Measurements from ENCODE around the gene ATP2B2. TPM values are rescaled to one million over a fixed set of nuclear protein-coding genes. Genes with fewer than 3 reads are reported as not detected.

ATP2B2 gene
- total RNA-seq, 4 donors from 2014 or later, result 0.29 to 9.5 (median 4.4) TPM

DNA sequence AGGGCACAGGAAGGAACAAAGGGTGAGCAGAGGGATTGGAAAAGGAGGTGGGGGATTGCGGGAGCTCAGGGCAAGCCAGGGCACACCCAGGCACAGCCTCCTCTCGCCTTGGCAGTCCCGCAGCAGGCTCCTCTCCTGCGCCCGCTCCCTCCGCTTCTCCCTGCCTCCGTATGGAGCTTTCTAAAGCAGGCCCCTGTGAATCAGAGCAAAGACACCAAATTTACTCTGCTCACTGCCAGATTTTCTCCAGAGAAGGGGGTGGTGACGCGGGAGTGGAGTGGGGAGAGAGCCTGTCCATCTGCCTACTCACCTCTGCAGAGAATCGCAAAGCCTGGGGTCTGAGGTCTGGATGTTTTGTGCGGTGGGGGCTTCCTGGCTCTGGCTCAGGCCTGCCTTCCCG is 20.0 kb downstream of the ATP2B2 start:
- no peaks in the 10 kb centered on the region for H3K36me3 ChIP-seq
- H3K4me1 ChIP-seq, result no peaks in the 10 kb centered on the region
- no peak for DNase-seq
- no peaks in the 10 kb centered on the region for H3K27me3 ChIP-seq
- no peak overlapping the region for H3K27ac ChIP-seq
- H3K9me3 ChIP-seq, result no peaks in the 10 kb centered on the region
- H3K4me3 ChIP-seq, result no peak overlapping the region
- TF ChIP-seq, protein P1, sequence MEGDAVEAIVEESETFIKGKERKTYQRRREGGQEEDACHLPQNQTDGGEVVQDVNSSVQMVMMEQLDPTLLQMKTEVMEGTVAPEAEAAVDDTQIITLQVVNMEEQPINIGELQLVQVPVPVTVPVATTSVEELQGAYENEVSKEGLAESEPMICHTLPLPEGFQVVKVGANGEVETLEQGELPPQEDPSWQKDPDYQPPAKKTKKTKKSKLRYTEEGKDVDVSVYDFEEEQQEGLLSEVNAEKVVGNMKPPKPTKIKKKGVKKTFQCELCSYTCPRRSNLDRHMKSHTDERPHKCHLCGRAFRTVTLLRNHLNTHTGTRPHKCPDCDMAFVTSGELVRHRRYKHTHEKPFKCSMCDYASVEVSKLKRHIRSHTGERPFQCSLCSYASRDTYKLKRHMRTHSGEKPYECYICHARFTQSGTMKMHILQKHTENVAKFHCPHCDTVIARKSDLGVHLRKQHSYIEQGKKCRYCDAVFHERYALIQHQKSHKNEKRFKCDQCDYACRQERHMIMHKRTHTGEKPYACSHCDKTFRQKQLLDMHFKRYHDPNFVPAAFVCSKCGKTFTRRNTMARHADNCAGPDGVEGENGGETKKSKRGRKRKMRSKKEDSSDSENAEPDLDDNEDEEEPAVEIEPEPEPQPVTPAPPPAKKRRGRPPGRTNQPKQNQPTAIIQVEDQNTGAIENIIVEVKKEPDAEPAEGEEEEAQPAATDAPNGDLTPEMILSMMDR (IDR thresholded peaks at IDR 0.05), result no peak
- TF ChIP-seq POLR2A (IDR thresholded peaks at IDR 0.05), result no peak
- intact Hi-C loops (cut with DNase I; ENCODE audit: low total_unique reads), result no loop called here

DNA sequence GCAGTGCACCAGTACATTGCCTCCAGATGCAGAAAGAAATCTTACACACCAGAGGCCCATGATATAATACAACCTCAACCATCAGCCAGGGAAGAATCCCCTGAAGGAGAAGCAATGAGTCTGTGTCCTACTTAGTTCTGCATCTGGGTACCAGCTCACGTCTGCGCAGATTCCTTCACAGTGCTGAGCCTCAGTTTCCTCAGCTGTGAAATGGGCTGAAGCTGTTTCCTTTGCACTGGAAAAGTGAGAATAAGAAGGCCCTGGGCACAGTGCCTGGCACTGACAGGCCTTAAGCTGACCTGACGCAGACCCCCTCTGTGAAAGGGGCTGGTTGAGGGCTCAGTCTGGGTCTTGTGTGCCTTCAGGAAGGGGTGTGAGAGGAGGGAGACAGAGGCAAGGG is 20.7 kb downstream of the ATP2B2 start:
- no peaks in the 10 kb centered on the region for H3K4me1 ChIP-seq
- H3K36me3 ChIP-seq, result no peaks in the 10 kb centered on the region
- TF ChIP-seq, protein P1 (IDR thresholded peaks at IDR 0.05), result no peak
- no peak for TF ChIP-seq POLR2A (IDR thresholded peaks at IDR 0.05)
- H3K4me3 ChIP-seq, result no peak overlapping the region
- H3K27me3 ChIP-seq, result no peaks in the 10 kb centered on the region
- H3K27ac ChIP-seq, result no peak overlapping the region
- DNase-seq, result no peak
- intact Hi-C loops (cut with DNase I; ENCODE audit: low total_unique reads), result no loop called here
- H3K9me3 ChIP-seq, result no peaks in the 10 kb centered on the region

DNA sequence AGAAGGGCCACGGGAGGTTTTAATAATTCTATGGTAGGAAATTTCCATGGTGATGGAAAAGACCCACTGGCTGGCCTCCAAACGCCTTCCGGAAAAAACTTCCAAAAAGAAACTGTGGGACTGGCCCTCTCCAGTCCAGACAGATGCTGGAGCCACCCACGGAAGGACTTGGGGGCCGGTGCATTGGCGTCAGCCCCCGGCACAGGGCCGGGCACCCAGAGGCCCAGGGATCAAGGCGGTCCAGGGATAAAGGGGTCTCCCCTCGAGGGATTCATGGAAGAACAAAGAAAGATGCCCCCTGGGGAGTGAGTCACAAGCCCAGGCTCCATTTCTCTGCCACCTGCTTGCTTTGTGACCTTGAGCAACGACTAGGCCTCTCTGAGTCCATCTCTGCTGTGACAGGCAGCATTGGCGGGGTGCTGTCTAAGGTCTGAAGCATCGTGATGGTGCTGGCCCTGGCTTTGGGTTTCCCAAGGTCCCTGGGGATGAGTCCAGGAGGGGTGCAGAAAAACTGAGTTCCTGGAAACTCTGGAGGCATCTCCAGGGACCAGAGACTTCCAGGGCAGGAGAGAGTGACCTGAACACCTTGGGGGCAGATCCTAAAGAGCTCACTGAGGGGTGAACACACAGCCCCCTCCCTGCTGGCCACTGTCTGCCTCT is 21.6 kb downstream of the ATP2B2 start:
- DNase-seq, result no peak
- H3K4me3 ChIP-seq, result no peak overlapping the region
- intact Hi-C loops (cut with DNase I; ENCODE audit: low total_unique reads), result no loop called here
- no peaks in the 10 kb centered on the region for H3K36me3 ChIP-seq
- no peaks in the 10 kb centered on the region for H3K27me3 ChIP-seq
- H3K4me1 ChIP-seq, result no peaks in the 10 kb centered on the region
- no peak for TF ChIP-seq POLR2A (IDR thresholded peaks at IDR 0.05)
- TF ChIP-seq, protein P1 (IDR thresholded peaks at IDR 0.05), result no peak
- H3K27ac ChIP-seq, result no peak overlapping the region
- no peaks in the 10 kb centered on the region for H3K9me3 ChIP-seq

DNA sequence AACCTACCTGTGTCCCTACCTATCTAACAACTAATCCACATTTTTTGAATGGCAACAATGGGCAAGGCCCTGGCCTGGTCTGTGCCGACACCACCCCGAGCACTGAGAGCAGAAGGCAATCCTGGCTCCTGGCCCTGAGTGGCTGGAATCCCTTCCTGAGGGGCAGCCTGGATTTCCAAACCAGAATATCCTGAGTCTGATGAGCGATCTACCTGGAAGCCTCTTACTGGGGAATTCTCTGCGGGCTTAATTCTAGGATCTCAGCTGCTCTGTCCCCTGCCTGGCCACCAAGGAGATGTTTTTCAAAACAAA is 22.1 kb downstream of the ATP2B2 start:
- H3K9me3 ChIP-seq, result no peaks in the 10 kb centered on the region
- H3K4me1 ChIP-seq, result no peaks in the 10 kb centered on the region
- H3K36me3 ChIP-seq, result no peaks in the 10 kb centered on the region
- H3K4me3 ChIP-seq, result no peak overlapping the region
- intact Hi-C loops (cut with DNase I; ENCODE audit: low total_unique reads), result no loop called here
- TF ChIP-seq, protein P1 (IDR thresholded peaks at IDR 0.05), result no peak
- TF ChIP-seq POLR2A (IDR thresholded peaks at IDR 0.05), result no peak
- no peaks in the 10 kb centered on the region for H3K27me3 ChIP-seq
- DNase-seq, result no peak
- no peak overlapping the region for H3K27ac ChIP-seq

DNA sequence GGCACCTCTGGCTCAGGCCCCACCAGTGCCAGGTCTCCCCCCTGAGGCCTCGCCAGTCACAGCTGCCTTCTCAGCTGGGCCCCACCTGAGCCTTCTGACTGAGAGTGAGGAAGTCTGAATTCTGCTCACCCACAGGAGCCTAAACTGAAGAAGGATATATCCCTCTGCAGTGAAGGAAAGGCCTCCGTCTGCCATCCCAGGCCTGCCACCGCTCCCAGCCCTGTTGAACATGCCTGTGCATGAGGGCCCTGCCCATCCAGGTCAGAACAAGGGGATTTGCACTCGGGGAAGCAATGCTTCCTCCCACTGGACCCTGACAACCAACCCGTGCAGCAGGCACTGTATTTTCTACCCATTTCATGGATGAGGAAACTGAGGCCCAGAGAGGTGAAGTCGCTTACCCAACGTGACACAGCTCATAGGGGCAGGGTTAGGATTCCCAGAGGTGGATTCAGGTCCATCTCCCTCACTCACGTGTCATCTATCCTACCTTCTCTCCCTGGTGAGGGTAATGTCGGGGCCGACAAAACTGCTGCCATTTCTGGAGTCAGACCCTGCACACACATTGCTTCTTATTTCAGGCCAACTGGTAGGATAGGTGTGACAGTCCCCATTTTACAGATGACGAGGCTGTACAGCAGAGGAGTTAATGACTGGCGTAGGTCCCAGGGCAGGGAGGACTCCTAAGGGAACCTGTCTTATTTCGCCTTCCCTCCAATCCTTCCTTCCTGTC is 22.6 kb downstream of the ATP2B2 start:
- Histone ChIP-seq H3K4me1 (no peaks in the 10 kb centered on the region), H3K4me3 (no peak overlapping the region), H3K27ac (no peak overlapping the region), H3K27me3 (no peaks in the 10 kb centered on the region), H3K36me3 (no peaks in the 10 kb centered on the region), H3K9me3 (no peaks in the 10 kb centered on the region)
- no peak for TF ChIP-seq POLR2A (IDR thresholded peaks at IDR 0.05)
- TF ChIP-seq, protein P1 (IDR thresholded peaks at IDR 0.05), result no peak
- intact Hi-C loops (cut with DNase I; ENCODE audit: low total_unique reads), result no loop called here
- no peak for DNase-seq

All from uterus (tissue), 4 donors.